Caco-2 (cell line): ENCODE data around the gene PLXDC1. TPM values are rescaled to one million over a fixed set of nuclear protein-coding genes. Genes with fewer than 3 reads are reported as not detected.

Experiments used
- BruUV-seq: library from RNA; stranded (reverse); fragments of 400-500 nt; replicated peaks from 2 replicates; lab custom pipeline; 2021; lab: Mats Ljungman, UMichigan
- CTCF ChIA-PET: fragments of 300-600 bp; sonication (Branson Sonifier 250); formaldehyde crosslinking; loops from one replicate; lab custom pipeline; 2022; ENCODE audit warnings: antibody characterized with exemption; lab: Charles Lee
- POLR2A ChIA-PET: fragments of 300-600 bp; sonication (Branson Sonifier 250); formaldehyde crosslinking; loops from one replicate; lab custom pipeline; 2022; ENCODE audit warnings: antibody characterized with exemption; lab: Charles Lee
- DNase-seq, 2 experiments: peaks; one replicate each; pipeline versions ENCODE4 v3.0.0 to v3.0.0-alpha.2; 2020 to 2022
- H3K27me3 ChIP-seq: replicated peaks from 2 replicates; pipeline ENCODE4 v1.6.0; 2011; ENCODE audit warnings: low read length; ENCODE audit not compliant: control insufficient read depth, insufficient read depth
- H3K36me3 ChIP-seq: 2 replicates; pipeline ENCODE4 v1.5.1; 2011; ENCODE audit warnings: low read length; ENCODE audit not compliant: control insufficient read depth, insufficient read depth
- H3K4me1 ChIP-seq: fragments of 250-450 bp; sonication (Bioruptor Pico); 2 replicates; pipeline ENCODE4 v1.5.1; 2020; ENCODE audit warnings: mild to moderate bottlenecking
- H3K4me3 ChIP-seq: 2 replicates; pipeline ENCODE4 v1.5.1; 2011; ENCODE audit warnings: low read depth, mild to moderate bottlenecking, control low read depth, low read length
- H3K9me3 ChIP-seq: fragments of 250-450 bp; sonication (Bioruptor Pico); 2 replicates; pipeline ENCODE4 v1.5.1; 2020; ENCODE audit warnings: mild to moderate bottlenecking, moderate library complexity
- H3K27ac Mint-ChIP-seq: one replicate; pipeline ENCODE4 v1.8.0; 2022; ENCODE audit warnings: mixed read lengths; ENCODE audit not compliant: unreplicated experiment
- H3K27me3 Mint-ChIP-seq: one replicate; pipeline ENCODE4 v1.8.0; 2022; ENCODE audit warnings: mixed read lengths; ENCODE audit not compliant: insufficient read depth, unreplicated experiment
- H3K36me3 Mint-ChIP-seq: one replicate; pipeline ENCODE4 v1.8.0; 2022; ENCODE audit warnings: mild to moderate bottlenecking, mixed read lengths; ENCODE audit not compliant: insufficient read depth, unreplicated experiment
- H3K4me1 Mint-ChIP-seq: one replicate; pipeline ENCODE4 v1.8.0; 2022; ENCODE audit warnings: low read depth, mixed read lengths; ENCODE audit not compliant: unreplicated experiment
- H3K4me3 Mint-ChIP-seq: one replicate; pipeline ENCODE4 v1.8.0; 2022; ENCODE audit warnings: mild to moderate bottlenecking, moderate library complexity, mixed read lengths; ENCODE audit not compliant: unreplicated experiment
- H3K9me3 Mint-ChIP-seq: one replicate; pipeline ENCODE4 v1.8.0; 2022; ENCODE audit warnings: mixed read lengths; ENCODE audit not compliant: unreplicated experiment
- CTCF ChIP-seq, 2 experiments: fragments of 200-600 bp in 1 of 2; IDR thresholded peaks; 1 replicate in 1 of 2; 2 replicates in 1 of 2; pipeline versions ENCODE4 v1.5.1 to v1.8.0; 2011 to 2022; ENCODE audit warnings: antibody characterized with exemption in 1 of 2, control low read depth in 1 of 2, inconsistent platforms in 1 of 2, low read depth in 1 of 2, low read length in 1 of 2, mild to moderate bottlenecking in 1 of 2, moderate library complexity in 1 of 2; ENCODE audit not compliant: insufficient read depth in 1 of 2, severe bottlenecking in 1 of 2, unreplicated experiment in 1 of 2
- intact Hi-C: fragments of 100-400 bp; cut with micrococcal nuclease; formaldehyde crosslinking; loops from one replicate; pipeline ENCODE4 v1.10.0; 2022; ENCODE audit not compliant: unreplicated experiment
- total RNA-seq: library from RNA; stranded (reverse); gene quantifications from 2 replicates; pipeline ENCODE4 v1.2.3, GENCODE V29; 2022

PLXDC1 gene
- total RNA-seq, 1 experiment from 2014 or later: 0.14 TPM

DNA sequence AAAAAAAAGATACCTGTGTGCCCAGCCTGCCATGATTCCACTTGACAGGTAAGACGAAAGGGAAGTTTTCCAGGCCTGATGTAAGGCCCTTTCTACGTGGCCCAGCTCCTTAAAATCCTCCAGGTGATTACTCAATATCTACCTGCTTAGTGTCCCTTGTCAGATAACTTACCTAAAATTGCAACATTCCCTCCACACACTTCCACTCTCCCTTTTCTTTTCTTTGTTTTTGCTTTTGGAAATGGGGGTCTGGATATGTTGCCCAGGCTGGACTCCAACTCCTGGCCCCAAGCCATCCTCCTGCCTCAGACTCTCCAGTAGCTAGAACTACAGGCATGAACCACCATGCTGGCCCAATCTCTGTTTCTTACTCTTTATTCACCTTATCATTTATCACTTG lies 7.2 kb upstream of the PLXDC1 start:
- no TSS peak for BruUV-seq
- Histone ChIP-seq H3K27me3 (no peaks in the 10 kb centered on the region), H3K36me3 (no peaks in the 10 kb centered on the region), H3K4me1 (no peaks in the 10 kb centered on the region), H3K4me3 (no peak overlapping the region), H3K9me3 (no peaks in the 10 kb centered on the region)
- no peak overlapping the region for H3K4me3 Mint-ChIP-seq
- CTCF ChIA-PET: no interaction called here
- DNase-seq: no peak
- no peaks in the 10 kb centered on the region for H3K9me3 Mint-ChIP-seq
- intact Hi-C loops: loop anchor here (1.0 kb wide), 1 partner anchor 13 kb away; no protein-coding TSS in a partner anchor
- no peak overlapping the region for H3K27ac Mint-ChIP-seq
- H3K27me3 Mint-ChIP-seq: peaks cover 2% of the 10 kb centered on the region
- no peak for TF ChIP-seq CTCF (IDR thresholded peaks at IDR 0.05; ENCODE audit: insufficient read depth in 1 of 2, low read depth in 1 of 2, low read length in 1 of 2, severe bottlenecking in 1 of 2, unreplicated experiment in 1 of 2)
- H3K4me1 Mint-ChIP-seq: peaks cover 19% of the 10 kb centered on the region
- H3K36me3 Mint-ChIP-seq: peaks cover 22% of the 10 kb centered on the region
- POLR2A ChIA-PET: interaction anchor here (0.6 kb wide), 1 partner anchor 76 kb away, joined by 4 read pairs; no protein-coding TSS in a partner anchor

DNA sequence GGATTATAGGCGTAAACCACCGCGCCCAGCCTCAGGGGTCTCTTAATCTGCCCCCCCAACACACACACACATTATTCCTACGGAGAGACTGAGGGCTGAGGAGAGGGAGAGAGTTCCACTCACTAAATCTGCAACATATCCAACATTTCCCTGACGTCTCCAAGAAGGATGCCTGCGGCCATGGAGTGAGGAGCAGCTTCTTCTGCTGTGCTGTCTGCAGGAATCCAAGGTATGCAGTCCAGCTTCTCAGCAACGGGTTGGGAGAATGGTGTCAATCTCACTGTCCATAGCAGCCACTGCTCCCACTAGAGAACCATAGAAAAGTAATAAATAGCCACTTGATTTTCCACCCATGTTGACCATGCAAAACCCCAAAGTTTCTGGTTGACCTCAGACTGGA lies 5.1 kb upstream of the PLXDC1 start:
- POLR2A ChIA-PET: no interaction called here

DNA sequence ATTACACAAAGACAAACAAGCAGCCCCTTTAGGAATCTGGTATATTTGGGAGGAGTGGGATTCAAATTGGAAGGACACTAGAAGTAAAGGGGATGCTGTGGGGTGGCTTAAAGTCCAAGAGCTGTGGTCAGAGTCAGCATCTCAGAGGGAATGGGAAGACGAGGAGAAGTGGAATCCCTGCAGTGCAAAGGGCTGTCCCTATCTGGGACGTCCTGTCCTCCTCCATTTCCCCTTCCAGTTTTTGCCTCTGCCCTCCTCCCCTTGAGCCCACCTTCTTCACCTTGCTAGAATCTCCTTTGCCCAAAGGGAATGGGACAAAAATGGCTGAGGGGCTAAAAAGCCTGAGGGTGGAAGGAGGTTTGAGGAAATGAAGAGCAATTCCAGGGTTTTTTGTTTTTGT lies 4.2 kb upstream of the PLXDC1 start:
- intact Hi-C loops: no loop called here
- ChIA-PET CTCF (interaction anchor here (1.5 kb wide), 1 partner anchor 9 kb away, joined by 4 read pairs; no protein-coding TSS in a partner anchor), POLR2A (no interaction called here)
- Histone ChIP-seq H3K36me3 (no peaks in the 10 kb centered on the region), H3K4me3 (no peak overlapping the region), H3K4me1 (peaks cover 4% of the 10 kb centered on the region), H3K9me3 (no peaks in the 10 kb centered on the region), H3K27me3 (peaks cover 3% of the 10 kb centered on the region; the same call in 1 of the 2 replicates)
- peaks cover 34% of the 10 kb centered on the region for H3K36me3 Mint-ChIP-seq
- no TSS peak for BruUV-seq
- H3K4me1 Mint-ChIP-seq: peaks cover 36% of the 10 kb centered on the region
- no peak overlapping the region for H3K27ac Mint-ChIP-seq
- TF ChIP-seq CTCF (IDR thresholded peaks at IDR 0.05; ENCODE audit: insufficient read depth in 1 of 2, low read depth in 1 of 2, low read length in 1 of 2, severe bottlenecking in 1 of 2, unreplicated experiment in 1 of 2): no peak
- no peak for DNase-seq
- peaks cover 3% of the 10 kb centered on the region for H3K27me3 Mint-ChIP-seq
- H3K9me3 Mint-ChIP-seq: no peaks in the 10 kb centered on the region
- peak overlapping the region; percentile 94 for H3K4me3 Mint-ChIP-seq

More for the DNA sequence above, 5.1 kb upstream of the PLXDC1 start:
- intact Hi-C loops: no loop called here
- Histone ChIP-seq H3K27me3 (no peaks in the 10 kb centered on the region), H3K9me3 (no peaks in the 10 kb centered on the region), H3K4me1 (peaks cover 4% of the 10 kb centered on the region), H3K36me3 (no peaks in the 10 kb centered on the region), H3K4me3 (no peak overlapping the region)
- no peak for TF ChIP-seq CTCF (IDR thresholded peaks at IDR 0.05; ENCODE audit: insufficient read depth in 1 of 2, low read depth in 1 of 2, low read length in 1 of 2, severe bottlenecking in 1 of 2, unreplicated experiment in 1 of 2)
- no TSS peak for BruUV-seq
- H3K27me3 Mint-ChIP-seq: peaks cover 3% of the 10 kb centered on the region
- H3K36me3 Mint-ChIP-seq: peaks cover 34% of the 10 kb centered on the region
- peak overlapping the region; percentile 94 for H3K4me3 Mint-ChIP-seq
- CTCF ChIA-PET: interaction anchor here (1.5 kb wide), 1 partner anchor 8 kb away, joined by 4 read pairs; no protein-coding TSS in a partner anchor
- peak overlapping the region; percentile 39 for H3K27ac Mint-ChIP-seq
- H3K4me1 Mint-ChIP-seq: peaks cover 36% of the 10 kb centered on the region
- no peaks in the 10 kb centered on the region for H3K9me3 Mint-ChIP-seq
- no peak for DNase-seq
